Common myeloid progenitor, CD34-positive (primary cell): Measurements from ENCODE around the gene FAU.

Experiments used
- CTCF ChIA-PET: fragments of 350-600 bp; sonication (Branson Sonifier 250); formaldehyde crosslinking; loops from one replicate; lab custom pipeline; 2021; ENCODE audit warnings: antibody characterized with exemption; lab: Charles Lee
- POLR2A ChIA-PET: fragments of 350-600 bp; sonication (Branson Sonifier 250); formaldehyde crosslinking; loops from one replicate; lab custom pipeline; 2021; ENCODE audit warnings: antibody characterized with exemption; lab: Charles Lee
- DNase-seq, 3 donors: peaks; one replicate each; pipeline versions ENCODE4 v3.0.0 to v3.0.0-alpha.2; 2013
- H3K27ac ChIP-seq, 2 experiments: 1 replicate in 1 of 2; 2 replicates in 1 of 2; pipeline ENCODE4 v1.7.0; 2013; ENCODE audit warnings: inconsistent platforms in 2 of 2, low read length in 2 of 2, mild to moderate bottlenecking in 2 of 2, low read depth in 1 of 2, moderate library complexity in 1 of 2; ENCODE audit not compliant: severe bottlenecking in 2 of 2, insufficient read depth in 1 of 2, poor library complexity in 1 of 2
- H3K27me3 ChIP-seq, 5 experiments: replicated peaks in 2 of 5; 1 replicate in 3 of 5; 2 replicates in 2 of 5; pipeline versions ENCODE4 v1.6.1 to v1.7.0; 2013; ENCODE audit warnings: low read length in 4 of 5, mild to moderate bottlenecking in 2 of 5, moderate library complexity in 2 of 5, inconsistent platforms in 1 of 5; ENCODE audit not compliant: insufficient read depth in 5 of 5, control insufficient read depth in 4 of 5
- H3K36me3 ChIP-seq, 4 experiments: 1 replicate in 2 of 4; 2 replicates in 2 of 4; pipeline versions ENCODE4 v1.6.1 to v1.7.0; 2013; ENCODE audit warnings: low read length in 3 of 4, control low read depth in 1 of 4, mild to moderate bottlenecking in 1 of 4; ENCODE audit not compliant: control insufficient read depth in 4 of 4, insufficient read depth in 4 of 4
- H3K4me1 ChIP-seq, 4 experiments: 1 replicate in 3 of 4; 2 replicates in 1 of 4; pipeline versions ENCODE4 v1.6.1 to v1.7.1; 2013; ENCODE audit warnings: low read length in 3 of 4, mild to moderate bottlenecking in 3 of 4, control low read depth in 1 of 4, inconsistent platforms in 1 of 4, moderate library complexity in 1 of 4; ENCODE audit not compliant: control insufficient read depth in 4 of 4, insufficient read depth in 4 of 4; ENCODE audit errors: control extremely low read depth in 1 of 4
- H3K4me3 ChIP-seq, 7 experiments: 1 replicate in 4 of 7; 2 replicates in 3 of 7; pipeline versions ENCODE4 v1.5.1 to v1.7.0; 2013; ENCODE audit warnings: mild to moderate bottlenecking in 7 of 7, low read length in 6 of 7, moderate library complexity in 6 of 7, inconsistent platforms in 2 of 7, low read depth in 2 of 7, control low read depth in 1 of 7; ENCODE audit not compliant: insufficient read depth in 4 of 7, control insufficient read depth in 1 of 7; ENCODE audit errors: extremely low read depth in 1 of 7
- H3K9me3 ChIP-seq, 5 experiments: 1 replicate in 4 of 5; 2 replicates in 1 of 5; pipeline versions ENCODE4 v1.6.1 to v1.7.1; 2013; ENCODE audit warnings: low read length in 4 of 5, mild to moderate bottlenecking in 2 of 5, inconsistent platforms in 1 of 5, low read depth in 1 of 5, moderate library complexity in 1 of 5; ENCODE audit not compliant: control insufficient read depth in 4 of 5, insufficient read depth in 2 of 5; ENCODE audit errors: control extremely low read depth in 1 of 5
- WGBS: methylation state at CpG from one replicate; pipeline ENCODE4 v1.1.5; 2013; ENCODE audit not compliant: insufficient coverage; 5-methylcytosine and 5-hydroxymethylcytosine counted together

Gene FAU

DNA sequence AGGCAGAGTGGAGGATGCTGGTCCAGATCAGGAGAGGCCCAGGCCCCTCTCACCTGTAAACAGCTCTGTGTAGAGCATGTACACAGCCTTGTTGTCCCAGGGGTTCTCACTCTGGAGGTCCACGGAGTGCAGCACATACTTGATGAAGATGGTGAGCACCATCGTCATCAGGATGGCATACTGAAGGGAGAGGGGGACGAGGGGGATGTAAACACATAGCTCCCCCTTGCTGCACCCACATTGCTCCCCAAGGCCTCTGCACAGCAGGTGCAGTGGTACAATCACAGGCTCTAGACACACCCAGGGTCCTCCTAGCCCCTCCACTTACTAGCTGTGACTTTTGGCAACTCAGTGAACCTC, 9.5 kb upstream of the FAU start:
- no peak for DNase-seq
- no CpG with 5 or more reads among the region's 3 CpGs for WGBS
- H3K36me3 ChIP-seq: peaks cover 11 to 64% (median 49%) of the 10 kb centered on the region in 4 experiments
- no peak overlapping the region for H3K27ac ChIP-seq
- no peaks in the 10 kb centered on the region for H3K9me3 ChIP-seq
- peaks cover 8 to 38% (median 34%) of the 10 kb centered on the region in 4 experiments for H3K4me1 ChIP-seq
- H3K4me3 ChIP-seq: no peak overlapping the region
- ChIA-PET POLR2A (interaction anchor here (1.5 to 4.8 kb wide), 2 partner anchors 10 to 13 kb away, joined by 5 to 37 read pairs; partner anchors contain the start of genes FAU, MRPL49 and ZNHIT2), CTCF (interaction anchor here (1.0 to 6.7 kb wide), 7 partner anchors 10 to 50 kb away, joined by 3 to 31 read pairs (median 4); partner anchors contain the start of genes CAPN1, FAU, MRPL49 and ZNHIT2)
- H3K27me3 ChIP-seq: no peaks in the 10 kb centered on the region

- no peak overlapping the region for H3K27ac ChIP-seq
- peaks cover 8 to 33% (median 30%) of the 10 kb centered on the region in 4 experiments for H3K4me1 ChIP-seq
- no peaks in the 10 kb centered on the region for H3K9me3 ChIP-seq
- ChIA-PET POLR2A (interaction anchor here (0.6 to 4.8 kb wide), 3 partner anchors 9 to 774 kb away, joined by 5 to 37 read pairs (median 5); partner anchors contain the start of genes FAU, MRPL49 and ZNHIT2), CTCF (interaction anchor here (1.3 to 6.7 kb wide), 7 partner anchors 9 to 50 kb away, joined by 3 to 31 read pairs (median 4); partner anchors contain the start of genes CAPN1, FAU, MRPL49 and ZNHIT2)
- peaks cover 11 to 69% (median 51%) of the 10 kb centered on the region in 4 experiments for H3K36me3 ChIP-seq
- no peaks in the 10 kb centered on the region for H3K27me3 ChIP-seq
- 91% methylated on average over 18 of the region's 19 CpGs for WGBS
- H3K4me3 ChIP-seq: no peak overlapping the region
- no peak for DNase-seq
Observed at GRCh38 chr11:65130631-65131416, 8.9 kb upstream of the FAU start.

DNA sequence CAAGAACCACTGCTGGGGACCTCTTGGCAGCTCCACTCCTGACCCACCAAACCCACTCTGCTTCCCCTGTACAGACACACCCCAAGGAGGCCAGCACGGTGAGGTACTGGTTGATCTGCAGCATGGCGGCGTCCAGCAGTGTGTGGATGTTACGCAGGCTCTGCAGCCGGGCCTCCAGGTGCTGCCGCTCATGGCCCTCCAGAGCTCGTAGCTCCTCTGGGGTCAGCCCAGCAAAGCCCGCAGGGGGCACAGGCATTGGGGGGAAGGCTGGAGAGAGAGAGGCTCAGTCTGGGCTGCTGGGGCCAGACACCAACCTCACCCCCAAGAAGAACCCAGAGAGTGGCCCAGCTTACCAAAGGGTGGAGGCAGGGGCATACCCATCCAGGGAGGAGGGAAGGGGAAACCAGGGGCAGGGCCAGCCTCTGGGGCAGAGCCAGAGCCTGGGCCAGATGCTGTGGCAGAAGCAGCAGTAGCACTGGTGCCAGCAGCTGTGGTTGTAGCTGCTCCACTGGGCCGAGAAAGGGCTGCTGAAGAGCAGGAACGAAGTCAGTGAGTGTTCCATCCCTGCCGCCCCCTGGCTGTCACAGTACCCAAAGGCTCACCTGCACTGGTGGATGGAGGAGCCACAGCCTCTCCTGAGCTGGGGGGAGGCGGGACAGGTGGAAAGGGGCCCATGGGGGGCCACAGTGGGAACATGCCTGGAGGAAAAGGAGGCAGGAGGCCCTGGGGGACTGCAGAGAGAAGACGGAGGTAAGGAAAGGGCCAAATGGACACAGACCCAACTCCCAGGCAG, 7.9 kb upstream of the FAU start:
- no peak overlapping the region for H3K27ac ChIP-seq

GRCh38 chr11:65128182-65129145, 6.5 kb upstream of the FAU start:
- Histone ChIP-seq H3K36me3 (peaks cover 11 to 86% (median 64%) of the 10 kb centered on the region in 4 experiments), H3K27me3 (no peaks in the 10 kb centered on the region), H3K4me1 (peaks cover 5 to 18% (median 16%) of the 10 kb centered on the region in 4 experiments), H3K9me3 (no peaks in the 10 kb centered on the region), H3K4me3 (no peak overlapping the region), H3K27ac (no peak overlapping the region)
- no peak for DNase-seq
- 90% methylated on average over 8 of the region's 15 CpGs for WGBS
- POLR2A ChIA-PET: interaction anchor here (0.8 to 1.1 kb wide), 2 partner anchors 11 to 22 kb away, joined by 5 to 6 read pairs; partner anchors contain the start of gene ZNHIT2
- CTCF ChIA-PET: interaction anchor here (0.8 to 6.7 kb wide), 7 partner anchors 10 to 449 kb away, joined by 3 to 31 read pairs (median 4); partner anchors contain the start of genes ARL2, CAPN1, TM7SF2 and ZNHIT2

More for the DNA sequence above, 7.9 kb upstream of the FAU start:
- Histone ChIP-seq H3K9me3 (no peaks in the 10 kb centered on the region), H3K4me3 (no peak overlapping the region), H3K27me3 (no peaks in the 10 kb centered on the region), H3K36me3 (peaks cover 11 to 79% (median 58%) of the 10 kb centered on the region in 4 experiments), H3K4me1 (peaks cover 8 to 24% (median 23%) of the 10 kb centered on the region in 4 experiments)
- ChIA-PET CTCF (interaction anchor here (1.1 to 6.7 kb wide), 8 partner anchors 8 to 51 kb away, joined by 3 to 31 read pairs (median 8); partner anchors contain the start of genes CAPN1, FAU, MRPL49 and TM7SF2), POLR2A (interaction anchor here (0.6 kb wide), 1 partner anchor 775 kb away, joined by 5 read pairs; no protein-coding TSS in a partner anchor)
- no peak for DNase-seq
- WGBS: 98% methylated on average over 10 of the region's 13 CpGs

- POLR2A ChIA-PET: interaction anchor here (1.1 kb wide), 1 partner anchor 10 kb away, joined by 5 read pairs; the partner anchor contains the start of gene ZNHIT2
- 100% methylated on average over 10 of the region's 12 CpGs for WGBS
- no peak for DNase-seq
- peaks cover 2 to 17% (median 13%) of the 10 kb centered on the region in 4 experiments for H3K4me1 ChIP-seq
- H3K36me3 ChIP-seq: peaks cover 11 to 82% (median 62%) of the 10 kb centered on the region in 4 experiments
- no peak overlapping the region for H3K4me3 ChIP-seq
- H3K27me3 ChIP-seq: no peaks in the 10 kb centered on the region
- CTCF ChIA-PET: interaction anchor here (1.0 to 6.7 kb wide), 5 partner anchors 9 to 113 kb away, joined by 3 to 31 read pairs (median 4); partner anchors contain the start of genes ARL2, CAPN1 and ZNHIT2
- no peaks in the 10 kb centered on the region for H3K9me3 ChIP-seq
- H3K27ac ChIP-seq: no peak overlapping the region
Observed at GRCh38 chr11:65127473-65128181, 5.7 kb upstream of the FAU start.
